HepG2 (cell line): Measurements from ENCODE around the gene FAM228B. TPM values are rescaled to one million over a fixed set of nuclear protein-coding genes. Genes with fewer than 3 reads are reported as not detected.

Source experiments
- ATAD3A ChIP-seq: sonication (generic); formaldehyde crosslinking; IDR thresholded peaks from 2 replicates; pipeline ENCODE4 v1.4.0; 2020; ENCODE audit warnings: missing genetic modification reagents
- BORCS8-MEF2B ChIP-seq: sonication (generic); formaldehyde crosslinking; IDR thresholded peaks from 2 replicates; pipeline ENCODE4 v1.8.0; 2022; ENCODE audit warnings: mild to moderate bottlenecking, missing genetic modification reagents
- CHCHD3 ChIP-seq: sonication (generic); formaldehyde crosslinking; IDR thresholded peaks from 2 replicates; pipeline ENCODE4 v1.8.0; 2022; ENCODE audit warnings: mild to moderate bottlenecking, missing genetic modification reagents, moderate library complexity
- ESRRA ChIP-seq: sonication (generic); formaldehyde crosslinking; IDR thresholded peaks from 2 replicates; pipeline ENCODE4 v1.5.1; 2020; ENCODE audit warnings: mild to moderate bottlenecking, low read depth, missing genetic modification reagents
- FIP1L1 ChIP-seq: fragments of 200-400 bp; formaldehyde crosslinking; IDR thresholded peaks from 2 replicates; pipeline ENCODE4 v1.6.1; 2018; ENCODE audit warnings: low read depth, mild to moderate bottlenecking, low read length, moderate library complexity, borderline replicate concordance; ENCODE audit not compliant: insufficient read depth
- GATAD1 ChIP-seq: IDR thresholded peaks from 2 replicates; pipeline ENCODE4 v1.6.1; 2016; ENCODE audit warnings: missing genetic modification reagents, missing compliant biosample characterization
- ISX ChIP-seq: sonication (generic); formaldehyde crosslinking; conservative IDR thresholded peaks from 2 replicates; pipeline ENCODE4 v1.5.0; 2020; ENCODE audit warnings: missing genetic modification reagents
- JARID2 ChIP-seq: sonication (generic); formaldehyde crosslinking; IDR thresholded peaks from 2 replicates; pipeline ENCODE4 v1.8.1; 2023; ENCODE audit warnings: missing genetic modification reagents, inconsistent platforms; ENCODE audit not compliant: insufficient replicate concordance
- NFYB ChIP-seq: sonication (generic); formaldehyde crosslinking; IDR thresholded peaks from 2 replicates; pipeline ENCODE4 v1.4.0; 2020; ENCODE audit warnings: missing genetic modification reagents
- RBFOX2 ChIP-seq: fragments of 200-400 bp; formaldehyde crosslinking; IDR thresholded peaks from 2 replicates; pipeline ENCODE4 v1.6.1; 2017; ENCODE audit warnings: low read depth, mild to moderate bottlenecking, low read length
- ZBTB26 ChIP-seq: IDR thresholded peaks from 2 replicates; pipeline ENCODE4 v1.6.1; 2016; ENCODE audit warnings: missing compliant biosample characterization, missing genetic modification reagents, borderline replicate concordance
- ZFP36L1 ChIP-seq: sonication (generic); formaldehyde crosslinking; IDR thresholded peaks from 2 replicates; pipeline ENCODE4 v1.8.0; 2022; ENCODE audit warnings: mild to moderate bottlenecking, missing genetic modification reagents, moderate library complexity
- ZNF383 ChIP-seq: sonication (generic); formaldehyde crosslinking; IDR thresholded peaks from 2 replicates; pipeline ENCODE4 v1.4.0; 2020; ENCODE audit warnings: missing genetic modification reagents, mild to moderate bottlenecking, borderline replicate concordance
- ZNF552 ChIP-seq: sonication (generic); formaldehyde crosslinking; IDR thresholded peaks from 2 replicates; pipeline ENCODE4 v1.9.0; 2022; ENCODE audit warnings: missing genetic modification reagents, mild to moderate bottlenecking, borderline replicate concordance
- ZNF780A ChIP-seq: sonication (generic); formaldehyde crosslinking; IDR thresholded peaks from 2 replicates; pipeline ENCODE4 v1.8.0; 2022; ENCODE audit warnings: mild to moderate bottlenecking, missing genetic modification reagents, moderate library complexity
- polyA plus RNA-seq, 8 experiments: library from polyadenylated mRNA; depleted of rRNA in 3 of 8; stranded (reverse) in 7 of 8; unstranded in 1 of 8; fragments of >200 nt; fragmentation: Illumina TruSeq in 4 of 8; extraction: Trizol in 4 of 8; gene quantifications; 2 replicates each; pipeline versions ENCODE4 v1.2.1 to v1.2.3, GENCODE V29; 2011 to 2016; ENCODE audit warnings: low read depth in 4 of 8, missing spikeins in 1 of 8, mixed read lengths in 1 of 8; ENCODE audit not compliant: insufficient read depth in 1 of 8
- total RNA-seq, 5 experiments: library from RNA; depleted of rRNA; stranded (reverse); fragments of >200 nt; fragmentation: Illumina TruSeq; extraction: Trizol; gene quantifications; 2 replicates each; pipeline ENCODE4 v1.2.3, GENCODE V29; 2016; ENCODE audit warnings: low read depth in 1 of 5
- TF ChIP-seq, protein P1 (sequence below): sonication (generic); formaldehyde crosslinking; IDR thresholded peaks from 2 replicates; pipeline ENCODE4 v1.9.0; 2021; ENCODE audit warnings: mild to moderate bottlenecking, missing genetic modification reagents
- TF ChIP-seq, protein P2 (sequence below): sonication (generic); formaldehyde crosslinking; IDR thresholded peaks from 2 replicates; pipeline ENCODE4 v1.4.0; 2020; ENCODE audit warnings: missing genetic modification reagents; ENCODE audit errors: not compliant biosample characterization
- TF ChIP-seq, protein P3 (sequence below): sonication (generic); formaldehyde crosslinking; IDR thresholded peaks from 2 replicates; pipeline ENCODE4 v1.8.1; 2023; ENCODE audit warnings: mild to moderate bottlenecking, missing genetic modification reagents

Gene FAM228B
- total and polyA plus RNA-seq, 2 of the 13 experiments (the other 11 are each of a cell fraction or from before 2014, with no cell fraction given): 0.79 to 1.1 TPM

GRCh38 chr2:24083567-24084385 lies 39.5 kb upstream of the FAM228B start (continued):
- TF ChIP-seq, protein P1, sequence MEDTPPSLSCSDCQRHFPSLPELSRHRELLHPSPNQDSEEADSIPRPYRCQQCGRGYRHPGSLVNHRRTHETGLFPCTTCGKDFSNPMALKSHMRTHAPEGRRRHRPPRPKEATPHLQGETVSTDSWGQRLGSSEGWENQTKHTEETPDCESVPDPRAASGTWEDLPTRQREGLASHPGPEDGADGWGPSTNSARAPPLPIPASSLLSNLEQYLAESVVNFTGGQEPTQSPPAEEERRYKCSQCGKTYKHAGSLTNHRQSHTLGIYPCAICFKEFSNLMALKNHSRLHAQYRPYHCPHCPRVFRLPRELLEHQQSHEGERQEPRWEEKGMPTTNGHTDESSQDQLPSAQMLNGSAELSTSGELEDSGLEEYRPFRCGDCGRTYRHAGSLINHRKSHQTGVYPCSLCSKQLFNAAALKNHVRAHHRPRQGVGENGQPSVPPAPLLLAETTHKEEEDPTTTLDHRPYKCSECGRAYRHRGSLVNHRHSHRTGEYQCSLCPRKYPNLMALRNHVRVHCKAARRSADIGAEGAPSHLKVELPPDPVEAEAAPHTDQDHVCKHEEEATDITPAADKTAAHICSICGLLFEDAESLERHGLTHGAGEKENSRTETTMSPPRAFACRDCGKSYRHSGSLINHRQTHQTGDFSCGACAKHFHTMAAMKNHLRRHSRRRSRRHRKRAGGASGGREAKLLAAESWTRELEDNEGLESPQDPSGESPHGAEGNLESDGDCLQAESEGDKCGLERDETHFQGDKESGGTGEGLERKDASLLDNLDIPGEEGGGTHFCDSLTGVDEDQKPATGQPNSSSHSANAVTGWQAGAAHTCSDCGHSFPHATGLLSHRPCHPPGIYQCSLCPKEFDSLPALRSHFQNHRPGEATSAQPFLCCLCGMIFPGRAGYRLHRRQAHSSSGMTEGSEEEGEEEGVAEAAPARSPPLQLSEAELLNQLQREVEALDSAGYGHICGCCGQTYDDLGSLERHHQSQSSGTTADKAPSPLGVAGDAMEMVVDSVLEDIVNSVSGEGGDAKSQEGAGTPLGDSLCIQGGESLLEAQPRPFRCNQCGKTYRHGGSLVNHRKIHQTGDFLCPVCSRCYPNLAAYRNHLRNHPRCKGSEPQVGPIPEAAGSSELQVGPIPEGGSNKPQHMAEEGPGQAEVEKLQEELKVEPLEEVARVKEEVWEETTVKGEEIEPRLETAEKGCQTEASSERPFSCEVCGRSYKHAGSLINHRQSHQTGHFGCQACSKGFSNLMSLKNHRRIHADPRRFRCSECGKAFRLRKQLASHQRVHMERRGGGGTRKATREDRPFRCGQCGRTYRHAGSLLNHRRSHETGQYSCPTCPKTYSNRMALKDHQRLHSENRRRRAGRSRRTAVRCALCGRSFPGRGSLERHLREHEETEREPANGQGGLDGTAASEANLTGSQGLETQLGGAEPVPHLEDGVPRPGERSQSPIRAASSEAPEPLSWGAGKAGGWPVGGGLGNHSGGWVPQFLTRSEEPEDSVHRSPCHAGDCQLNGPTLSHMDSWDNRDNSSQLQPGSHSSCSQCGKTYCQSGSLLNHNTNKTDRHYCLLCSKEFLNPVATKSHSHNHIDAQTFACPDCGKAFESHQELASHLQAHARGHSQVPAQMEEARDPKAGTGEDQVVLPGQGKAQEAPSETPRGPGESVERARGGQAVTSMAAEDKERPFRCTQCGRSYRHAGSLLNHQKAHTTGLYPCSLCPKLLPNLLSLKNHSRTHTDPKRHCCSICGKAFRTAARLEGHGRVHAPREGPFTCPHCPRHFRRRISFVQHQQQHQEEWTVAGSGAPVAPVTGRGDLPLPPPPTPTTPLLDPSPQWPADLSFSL (CRISPR knock-in tag): no peak
- TF ChIP-seq BORCS8-MEF2B (CRISPR knock-in tag) (no peak), CHCHD3 (peak; percentile 91; the same call in 1 of the 2 replicates), RBFOX2 (peak; percentile 93), JARID2 (no peak), ZNF780A (CRISPR knock-in tag) (peak; percentile 97; the same call in 1 of the 2 replicates), ESRRA (CRISPR knock-in tag) (peak; percentile 88; the same call in 1 of the 2 replicates), NFYB (CRISPR knock-in tag) (0 out of 2 replicates have a peak, but pooled peaks have one; percentile 10), ZNF552 (CRISPR knock-in tag) (no peak; the same call in 1 of the 2 replicates), GATAD1 (CRISPR knock-in tag) (0 out of 2 replicates have a peak, but pooled peaks have one; percentile 21), ZFP36L1 (CRISPR knock-in tag) (no peak), ZNF383 (CRISPR knock-in tag) (peak; percentile 83), ATAD3A (CRISPR knock-in tag) (no peak), ZBTB26 (peak; percentile 23; the same call in 1 of the 2 replicates), ISX (0 out of 2 replicates have a peak, but pooled peaks have one; percentile 15), FIP1L1 (no peak)
- TF ChIP-seq, protein P2, sequence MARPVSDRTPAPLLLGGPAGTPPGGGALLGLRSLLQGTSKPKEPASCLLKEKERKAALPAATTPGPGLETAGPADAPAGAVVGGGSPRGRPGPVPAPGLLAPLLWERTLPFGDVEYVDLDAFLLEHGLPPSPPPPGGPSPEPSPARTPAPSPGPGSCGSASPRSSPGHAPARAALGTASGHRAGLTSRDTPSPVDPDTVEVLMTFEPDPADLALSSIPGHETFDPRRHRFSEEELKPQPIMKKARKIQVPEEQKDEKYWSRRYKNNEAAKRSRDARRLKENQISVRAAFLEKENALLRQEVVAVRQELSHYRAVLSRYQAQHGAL (CRISPR knock-in tag): no peak
- TF ChIP-seq, protein P3, sequence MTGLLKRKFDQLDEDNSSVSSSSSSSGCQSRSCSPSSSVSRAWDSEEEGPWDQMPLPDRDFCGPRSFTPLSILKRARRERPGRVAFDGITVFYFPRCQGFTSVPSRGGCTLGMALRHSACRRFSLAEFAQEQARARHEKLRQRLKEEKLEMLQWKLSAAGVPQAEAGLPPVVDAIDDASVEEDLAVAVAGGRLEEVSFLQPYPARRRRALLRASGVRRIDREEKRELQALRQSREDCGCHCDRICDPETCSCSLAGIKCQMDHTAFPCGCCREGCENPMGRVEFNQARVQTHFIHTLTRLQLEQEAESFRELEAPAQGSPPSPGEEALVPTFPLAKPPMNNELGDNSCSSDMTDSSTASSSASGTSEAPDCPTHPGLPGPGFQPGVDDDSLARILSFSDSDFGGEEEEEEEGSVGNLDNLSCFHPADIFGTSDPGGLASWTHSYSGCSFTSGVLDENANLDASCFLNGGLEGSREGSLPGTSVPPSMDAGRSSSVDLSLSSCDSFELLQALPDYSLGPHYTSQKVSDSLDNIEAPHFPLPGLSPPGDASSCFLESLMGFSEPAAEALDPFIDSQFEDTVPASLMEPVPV (CRISPR knock-in tag): no peak; the same call in none of the 2 replicates
